WI38 (cell line): Measurements from ENCODE around the gene MGLL.

Experiments
- H3K4me3 ChIP-seq: 2 replicates; pipeline ENCODE4 v1.5.1; 2011; ENCODE audit warnings: low read depth, mild to moderate bottlenecking, control low read depth, low read length
- CTCF ChIP-seq: IDR thresholded peaks from 2 replicates; pipeline ENCODE4 v1.5.1; 2012; ENCODE audit warnings: low read depth, mild to moderate bottlenecking, control low read depth, low read length

Gene MGLL

GRCh38 chr3:127647166-127647844, 175.0 kb downstream of the MGLL start:
- no peak overlapping the region for H3K4me3 ChIP-seq
- no peak for TF ChIP-seq CTCF

- no peak for TF ChIP-seq CTCF
- H3K4me3 ChIP-seq, result no peak overlapping the region
Measured at GRCh38 chr3:127646501-127647046, 175.7 kb downstream of the MGLL start.

DNA sequence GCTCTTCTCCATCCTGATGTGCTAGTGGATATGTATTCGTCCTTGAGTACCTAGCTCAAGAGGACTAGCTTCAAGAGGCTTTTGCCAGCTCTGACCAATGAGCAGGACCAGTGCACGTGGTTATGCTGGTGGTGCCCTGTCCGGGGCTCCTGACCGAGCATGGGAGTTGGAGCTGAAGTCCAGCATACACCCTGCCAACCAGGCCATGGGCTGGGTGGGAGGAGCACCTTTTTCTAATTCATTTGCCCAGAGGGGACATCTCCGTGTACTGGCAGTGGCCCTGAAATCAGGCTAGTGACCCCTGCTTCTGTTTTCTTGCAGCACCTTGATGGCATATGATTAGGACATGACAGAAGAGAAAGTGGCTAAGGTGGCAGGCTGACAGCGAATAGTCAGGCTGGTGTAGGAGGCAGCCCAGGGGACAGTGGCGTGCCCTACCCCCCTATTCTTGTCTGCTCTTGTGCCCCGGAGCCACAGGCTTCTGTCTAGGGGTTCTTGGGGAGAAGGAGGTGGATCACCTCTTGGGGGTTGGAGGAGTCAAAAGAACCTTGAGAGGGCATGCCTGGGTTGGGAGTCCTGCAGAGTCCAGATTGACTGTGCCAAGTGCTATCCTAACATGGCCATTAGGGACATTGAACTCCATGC, 176.8 kb downstream of the MGLL start:
- H3K4me3 ChIP-seq, result no peak overlapping the region
- TF ChIP-seq CTCF, result no peak

DNA sequence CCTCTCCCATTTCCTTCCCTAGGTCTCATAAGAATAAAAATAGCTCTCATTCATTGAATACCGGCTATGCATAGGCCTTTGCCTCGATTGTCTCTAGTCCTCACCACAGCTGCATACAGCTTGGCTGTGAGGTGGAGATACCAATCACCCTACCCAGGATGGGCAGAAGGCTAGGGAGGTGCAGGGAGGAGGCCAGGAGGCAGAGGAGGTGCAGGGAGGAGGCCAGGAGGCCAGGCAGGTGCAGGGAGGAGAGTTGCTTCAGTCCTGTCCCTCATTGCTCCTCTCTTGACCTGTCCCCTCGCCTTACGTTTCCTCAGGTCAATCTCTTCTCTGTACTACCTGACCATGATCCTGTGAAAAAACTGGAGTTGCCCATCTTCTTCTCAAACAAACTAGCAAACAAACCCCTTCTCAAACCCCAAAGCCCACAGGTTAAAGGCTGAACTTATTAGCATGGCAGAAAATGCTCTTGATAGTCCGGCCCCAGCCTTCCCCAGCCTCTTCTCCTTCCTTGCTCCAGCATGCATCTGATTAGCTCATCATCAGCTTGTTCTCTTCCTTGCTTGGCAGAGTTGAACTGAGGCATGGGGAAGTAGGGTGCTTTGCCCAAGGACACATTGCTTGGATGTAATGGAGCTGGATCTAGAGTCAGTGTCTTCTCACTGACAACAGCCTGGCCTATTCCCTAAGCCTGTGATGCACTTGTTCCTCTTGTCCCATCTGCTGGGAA, 177.5 kb downstream of the MGLL start:
- H3K4me3 ChIP-seq, result no peak overlapping the region
- TF ChIP-seq CTCF, result no peak

GRCh38 chr3:127640042-127640355, 182.3 kb downstream of the MGLL start:
- H3K4me3 ChIP-seq, result no peak overlapping the region
- TF ChIP-seq CTCF, result no peak

DNA sequence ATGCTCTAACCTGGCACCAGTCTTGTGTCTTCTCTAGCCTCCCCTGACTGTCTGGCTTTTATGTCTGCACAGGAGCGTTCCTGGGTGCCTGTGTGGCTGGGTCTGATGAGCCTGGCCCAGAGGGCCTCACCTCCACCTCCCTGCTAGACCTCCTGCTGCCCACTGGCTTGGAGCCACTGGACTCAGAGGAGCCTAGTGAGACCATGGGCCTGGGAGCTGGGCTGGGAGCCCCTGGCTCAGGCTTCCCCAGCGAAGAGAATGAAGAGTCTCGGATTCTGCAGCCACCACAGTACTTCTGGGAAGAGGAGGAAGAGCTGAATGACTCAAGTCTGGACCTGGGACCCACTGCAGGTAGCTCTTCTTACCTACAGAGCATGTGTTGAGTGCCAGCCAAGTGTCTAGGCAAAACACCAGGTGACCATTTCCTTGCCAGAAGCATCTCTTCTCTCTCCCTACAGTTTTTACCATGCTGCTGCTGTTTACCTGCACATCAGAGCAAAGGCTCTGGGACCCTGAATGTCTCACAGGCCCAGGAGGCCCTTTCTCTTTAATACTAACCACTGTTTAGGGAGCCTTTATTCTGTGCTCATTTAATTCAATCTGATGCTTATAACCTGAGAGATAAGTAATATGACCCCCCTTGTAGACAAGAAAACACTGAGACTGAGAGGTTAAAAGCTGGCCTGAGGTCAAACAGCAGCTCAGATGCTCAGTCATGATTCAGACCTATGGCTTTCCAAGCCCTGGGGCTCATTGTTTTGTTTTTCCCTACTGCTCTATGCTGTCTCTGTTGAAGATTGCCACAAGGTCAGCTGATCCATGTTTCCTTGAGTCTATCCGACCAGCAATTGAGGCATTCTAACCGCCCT, 182.9 kb downstream of the MGLL start:
- no peak overlapping the region for H3K4me3 ChIP-seq
- TF ChIP-seq CTCF, result no peak
